CD14-positive monocyte (primary cell): ENCODE results near the gene RERE. TPM values are rescaled to one million over a fixed set of nuclear protein-coding genes. Genes with fewer than 3 reads are reported as not detected.

Experiments used
- DNase-seq, 3 donors: peaks; one replicate each; pipeline ENCODE4 v3.0.0-alpha.2; 2011 to 2022
- H2AFZ ChIP-seq: 2 replicates; pipeline ENCODE4 v1.6.0; 2012; ENCODE audit warnings: mild to moderate bottlenecking, low read depth, low read length, inconsistent platforms; ENCODE audit not compliant: insufficient read depth, poor library complexity, severe bottlenecking
- H3K27ac ChIP-seq, 2 donors: 1 replicate in 1 of 2; 2 replicates in 1 of 2; pipeline ENCODE4 v1.5.1; 2012 to 2013; ENCODE audit warnings: low read length in 2 of 2, control low read depth in 1 of 2, inconsistent platforms in 1 of 2, low read depth in 1 of 2, mild to moderate bottlenecking in 1 of 2
- H3K27me3 ChIP-seq, 2 donors: one replicate each; pipeline versions ENCODE4 v1.6.0 to v1.6.1; 2011 to 2013; ENCODE audit warnings: low read length in 2 of 2; ENCODE audit not compliant: control insufficient read depth in 2 of 2, insufficient read depth in 2 of 2
- H3K36me3 ChIP-seq, 2 donors: replicated peaks in 1 of 2; 1 replicate in 1 of 2; 2 replicates in 1 of 2; pipeline versions ENCODE4 v1.5.1 to v1.6.1; 2012 to 2013; ENCODE audit warnings: low read length in 2 of 2, control low read depth in 1 of 2, inconsistent platforms in 1 of 2, mild to moderate bottlenecking in 1 of 2; ENCODE audit not compliant: insufficient read depth in 2 of 2, control insufficient read depth in 1 of 2
- H3K4me1 ChIP-seq, 2 donors: 1 replicate in 1 of 2; 2 replicates in 1 of 2; pipeline versions ENCODE4 v1.5.1 to v1.6.1; 2012 to 2013; ENCODE audit warnings: low read length in 2 of 2, control low read depth in 1 of 2, inconsistent platforms in 1 of 2, mild to moderate bottlenecking in 1 of 2, moderate library complexity in 1 of 2; ENCODE audit not compliant: insufficient read depth in 2 of 2, control insufficient read depth in 1 of 2
- H3K4me2 ChIP-seq: replicated peaks from 2 replicates; pipeline ENCODE3; 2012; ENCODE audit warnings: low read length, moderate library complexity, mild to moderate bottlenecking; ENCODE audit not compliant: poor library complexity, severe bottlenecking; ENCODE audit errors: extremely low read depth
- H3K4me3 ChIP-seq, 3 experiments: fragments of 200-600 bp in 1 of 3; sonication (generic) in 1 of 3; replicated peaks in 1 of 3; 1 replicate in 2 of 3; 2 replicates in 1 of 3; pipeline ENCODE4 v1.5.1; 2011 to 2013; ENCODE audit warnings: low read length in 3 of 3, mild to moderate bottlenecking in 3 of 3, control low read depth in 2 of 3, low read depth in 2 of 3, inconsistent platforms in 1 of 3, moderate library complexity in 1 of 3
- H3K79me2 ChIP-seq: 2 replicates; pipeline ENCODE4 v1.6.0; 2012; ENCODE audit warnings: mild to moderate bottlenecking, control low read depth, inconsistent platforms, low read length, moderate library complexity; ENCODE audit not compliant: insufficient read depth
- H3K9ac ChIP-seq: 2 replicates; pipeline ENCODE4 v1.6.0; 2017; ENCODE audit warnings: low read length, mild to moderate bottlenecking; ENCODE audit not compliant: insufficient read depth, poor library complexity, severe bottlenecking
- H3K9me3 ChIP-seq, 2 donors: replicated peaks in 1 of 2; 1 replicate in 1 of 2; 2 replicates in 1 of 2; pipeline versions ENCODE4 v1.5.1 to v1.6.1; 2012 to 2013; ENCODE audit warnings: low read length in 2 of 2, control low read depth in 1 of 2; ENCODE audit not compliant: control insufficient read depth in 1 of 2, insufficient read depth in 1 of 2
- H4K20me1 ChIP-seq: 2 replicates; pipeline ENCODE4 v1.6.0; 2012; ENCODE audit warnings: mild to moderate bottlenecking, low read length, control low read depth, moderate library complexity; ENCODE audit not compliant: insufficient read depth
- H3K27ac Mint-ChIP-seq, 7 donors: one replicate each; pipeline ENCODE4 v1.8.0; 2020; ENCODE audit warnings: mild to moderate bottlenecking in 7 of 7, mixed read lengths in 7 of 7, moderate library complexity in 6 of 7, inconsistent platforms in 2 of 7
- H3K27me3 Mint-ChIP-seq, 3 donors: one replicate each; pipeline ENCODE4 v1.8.0; 2021 to 2022; ENCODE audit warnings: low read depth in 3 of 3, mild to moderate bottlenecking in 3 of 3, mixed read lengths in 3 of 3, moderate library complexity in 3 of 3, inconsistent platforms in 1 of 3
- H3K36me3 Mint-ChIP-seq, 2 donors: one replicate each; pipeline ENCODE4 v1.8.0; 2020; ENCODE audit warnings: mixed read lengths in 2 of 2, inconsistent platforms in 1 of 2, mild to moderate bottlenecking in 1 of 2
- H3K4me1 Mint-ChIP-seq: one replicate; pipeline ENCODE4 v1.8.0; 2020; ENCODE audit warnings: mild to moderate bottlenecking, mixed read lengths
- H3K4me3 Mint-ChIP-seq, 2 donors: one replicate each; pipeline ENCODE4 v1.8.0; 2020; ENCODE audit warnings: mild to moderate bottlenecking in 2 of 2, mixed read lengths in 2 of 2, moderate library complexity in 1 of 2
- H3K9me3 Mint-ChIP-seq, 7 donors: one replicate each; pipeline ENCODE4 v1.8.0; 2020 to 2022; ENCODE audit warnings: mixed read lengths in 7 of 7, mild to moderate bottlenecking in 6 of 7, moderate library complexity in 6 of 7, inconsistent platforms in 2 of 7
- WGBS: methylation state at CpG from one replicate; pipeline ENCODE4 v1.1.5; 2013; ENCODE audit warnings: missing lambda C conversion rate; ENCODE audit not compliant: insufficient coverage; 5-methylcytosine and 5-hydroxymethylcytosine counted together
- intact Hi-C, 2 donors: fragments of 100-400 bp; cut with micrococcal nuclease; formaldehyde crosslinking; loops; one replicate each; pipeline versions ENCODE4 v1.15.0 to v1.15.1; 2023
- polyA plus RNA-seq, 3 donors: library from polyadenylated mRNA; depleted of rRNA in 1 of 3; unstranded in 2 of 3; stranded (reverse) in 1 of 3; fragments of 300-500 nt in 2 of 3; fragments of >200 nt in 1 of 3; fragmentation: Illumina TruSeq in 2 of 3; gene quantifications; 1 replicate in 2 of 3; 2 replicates in 1 of 3; pipeline ENCODE4 v1.2.3, GENCODE V29; 2012 to 2021
- TF ChIP-seq, protein P1 (sequence below): fragments of 200-600 bp; IDR thresholded peaks from one replicate; pipeline ENCODE4 v1.8.0; 2022; ENCODE audit warnings: antibody characterized with exemption, mild to moderate bottlenecking

Gene RERE
- polyA plus RNA-seq, 3 donors: 1.2 to 19.4 (median 3.8) TPM

- Histone ChIP-seq H3K9ac (no peak overlapping the region), H2AFZ (no peak overlapping the region), H3K4me1 (peaks cover 13 to 26% of the 10 kb centered on the region in 2 donors), H3K27me3 (no peaks in the 10 kb centered on the region), H3K9me3 (no peaks in the 10 kb centered on the region), H3K27ac (no peak overlapping the region), H3K4me3 (no peak overlapping the region), H3K4me2 (no peak overlapping the region), H3K79me2 (peaks cover 14% of the 10 kb centered on the region), H3K36me3 (no peaks in the 10 kb centered on the region), H4K20me1 (no peaks in the 10 kb centered on the region)
- no peak for DNase-seq
- Mint-ChIP-seq H3K27ac (peak overlapping the region in 1 of 7 donors; percentile 48), H3K9me3 (no peaks in the 10 kb centered on the region), H3K36me3 (no peaks in the 10 kb centered on the region), H3K4me1 (peaks cover 24% of the 10 kb centered on the region), H3K4me3 (no peak overlapping the region), H3K27me3 (peaks cover 0 to 2% (median 0%) of the 10 kb centered on the region in 3 donors)
- TF ChIP-seq, protein P1, sequence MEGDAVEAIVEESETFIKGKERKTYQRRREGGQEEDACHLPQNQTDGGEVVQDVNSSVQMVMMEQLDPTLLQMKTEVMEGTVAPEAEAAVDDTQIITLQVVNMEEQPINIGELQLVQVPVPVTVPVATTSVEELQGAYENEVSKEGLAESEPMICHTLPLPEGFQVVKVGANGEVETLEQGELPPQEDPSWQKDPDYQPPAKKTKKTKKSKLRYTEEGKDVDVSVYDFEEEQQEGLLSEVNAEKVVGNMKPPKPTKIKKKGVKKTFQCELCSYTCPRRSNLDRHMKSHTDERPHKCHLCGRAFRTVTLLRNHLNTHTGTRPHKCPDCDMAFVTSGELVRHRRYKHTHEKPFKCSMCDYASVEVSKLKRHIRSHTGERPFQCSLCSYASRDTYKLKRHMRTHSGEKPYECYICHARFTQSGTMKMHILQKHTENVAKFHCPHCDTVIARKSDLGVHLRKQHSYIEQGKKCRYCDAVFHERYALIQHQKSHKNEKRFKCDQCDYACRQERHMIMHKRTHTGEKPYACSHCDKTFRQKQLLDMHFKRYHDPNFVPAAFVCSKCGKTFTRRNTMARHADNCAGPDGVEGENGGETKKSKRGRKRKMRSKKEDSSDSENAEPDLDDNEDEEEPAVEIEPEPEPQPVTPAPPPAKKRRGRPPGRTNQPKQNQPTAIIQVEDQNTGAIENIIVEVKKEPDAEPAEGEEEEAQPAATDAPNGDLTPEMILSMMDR: no peak
- 100% methylated on average over 2 of the region's 5 CpGs for WGBS
- intact Hi-C loops: no loop called here
Observed at GRCh38 chr1:8667869-8668594, 149.4 kb downstream of the RERE start.

- Histone ChIP-seq H3K27me3 (no peaks in the 10 kb centered on the region), H3K4me2 (no peak overlapping the region), H3K27ac (no peak overlapping the region), H3K4me3 (no peak overlapping the region), H2AFZ (no peak overlapping the region), H3K36me3 (no peaks in the 10 kb centered on the region), H3K4me1 (peaks cover 24 to 41% of the 10 kb centered on the region in 2 donors), H4K20me1 (no peaks in the 10 kb centered on the region), H3K9me3 (no peaks in the 10 kb centered on the region), H3K9ac (no peak overlapping the region), H3K79me2 (peaks cover 24% of the 10 kb centered on the region)
- H3K27ac Mint-ChIP-seq: no peak overlapping the region
- H3K36me3 Mint-ChIP-seq: no peaks in the 10 kb centered on the region
- intact Hi-C loops: no loop called here
- no peak for DNase-seq
- H3K4me3 Mint-ChIP-seq: no peak overlapping the region
- 43% methylated on average over 1 of the region's 5 CpGs for WGBS
- peaks cover 27% of the 10 kb centered on the region for H3K4me1 Mint-ChIP-seq
- H3K9me3 Mint-ChIP-seq: no peaks in the 10 kb centered on the region
- TF ChIP-seq, protein P1: no peak
- H3K27me3 Mint-ChIP-seq: peaks cover 0 to 2% (median 0%) of the 10 kb centered on the region in 3 donors
Observed at GRCh38 chr1:8666389-8667167, 150.9 kb downstream of the RERE start.
